Hepatocyte (in vitro differentiated cells): ENCODE results near the gene LOXHD1. TPM values are rescaled to one million over a fixed set of nuclear protein-coding genes. Genes with fewer than 3 reads are reported as not detected.

Experiments used
- DNase-seq: peaks from one replicate; pipeline ENCODE4 v3.0.0-alpha.2; 2016; ENCODE audit warnings: low spot score
- H2AFZ ChIP-seq: fragments of 200-600 bp; sonication (generic); 2 replicates; pipeline ENCODE4 v1.6.0; 2016; ENCODE audit warnings: antibody characterized with exemption, mild to moderate bottlenecking
- H3K27ac ChIP-seq: fragments of 200-600 bp; sonication (generic); 2 replicates; pipeline ENCODE4 v1.5.1; 2016; ENCODE audit warnings: mild to moderate bottlenecking
- H3K27me3 ChIP-seq: fragments of 200-600 bp; sonication (generic); 2 replicates; pipeline ENCODE4 v1.6.1; 2016
- H3K36me3 ChIP-seq: fragments of 200-600 bp; sonication (generic); replicated peaks from 2 replicates; pipeline ENCODE4 v1.5.1; 2016; ENCODE audit warnings: low read depth; ENCODE audit not compliant: insufficient read depth
- H3K4me1 ChIP-seq: fragments of 200-600 bp; sonication (generic); 2 replicates; pipeline ENCODE4 v1.5.1; 2016; ENCODE audit warnings: mild to moderate bottlenecking, moderate library complexity; ENCODE audit not compliant: insufficient read depth
- H3K4me2 ChIP-seq: fragments of 200-600 bp; sonication (generic); 2 replicates; pipeline ENCODE4 v1.6.0; 2016
- H3K4me3 ChIP-seq: fragments of 200-600 bp; sonication (generic); 2 replicates; pipeline ENCODE4 v1.5.1; 2016; ENCODE audit warnings: mild to moderate bottlenecking
- H3K79me2 ChIP-seq: fragments of 200-600 bp; sonication (generic); 2 replicates; pipeline ENCODE4 v1.6.0; 2017; ENCODE audit warnings: mild to moderate bottlenecking
- H3K9me2 ChIP-seq: fragments of 200-600 bp; sonication (generic); replicated peaks from 2 replicates; pipeline ENCODE4 v1.6.0; 2017; ENCODE audit warnings: mild to moderate bottlenecking; ENCODE audit not compliant: insufficient read depth
- H3K9me3 ChIP-seq: fragments of 200-600 bp; sonication (generic); 2 replicates; pipeline ENCODE4 v1.5.1; 2016; ENCODE audit warnings: low read depth, mild to moderate bottlenecking
- H4K20me1 ChIP-seq: fragments of 200-600 bp; sonication (generic); 2 replicates; pipeline ENCODE4 v1.6.0; 2016; ENCODE audit warnings: mild to moderate bottlenecking; ENCODE audit not compliant: insufficient read depth, poor library complexity, severe bottlenecking
- CTCF ChIP-seq: fragments of 200-600 bp; sonication (generic); IDR thresholded peaks from 2 replicates; pipeline ENCODE4 v1.5.1; 2016; ENCODE audit warnings: antibody characterized with exemption, mild to moderate bottlenecking; ENCODE audit not compliant: poor library complexity
- EZH2 ChIP-seq: fragments of 200-600 bp; sonication (generic); IDR thresholded peaks from 2 replicates; pipeline ENCODE4 v1.6.1; 2016; ENCODE audit warnings: antibody characterized with exemption, mild to moderate bottlenecking, borderline replicate concordance
- EZH2phosphoT487 ChIP-seq: fragments of 200-600 bp; sonication (generic); IDR thresholded peaks from one replicate; pipeline ENCODE4 v1.6.1; 2018; ENCODE audit warnings: antibody characterized with exemption, mild to moderate bottlenecking, low read depth, moderate library complexity; ENCODE audit not compliant: unreplicated experiment, severe bottlenecking
- WGBS: methylation state at CpG from one replicate; pipeline ENCODE4 v1.1.6; 2016; ENCODE audit warnings: low lambda C conversion rate; ENCODE audit errors: missing lambda C conversion rate; 5-methylcytosine and 5-hydroxymethylcytosine counted together
- polyA plus RNA-seq: library from polyadenylated mRNA; unstranded; fragments of >200 nt; fragmentation: Nextera tagmentation; extraction: Ambion mirVana; gene quantifications from 2 replicates; pipeline ENCODE4 v1.2.1, GENCODE V29; 2016
- total RNA-seq: library from RNA; depleted of rRNA; stranded (reverse); fragments of >200 nt; gene quantifications from 2 replicates; pipeline ENCODE4 v1.2.3, GENCODE V29; 2014

The LOXHD1 gene
- total RNA-seq (not detected in 2 replicates), polyA plus RNA-seq (not detected in 2 replicates)

GRCh38 chr18:46657115-46657955 is at the start of gene LOXHD1:
Gene LOXHD1 (minus strand): TSS chr18:46657220. CDS start chr18:46657033, 187 bp downstream.
- peaks cover under 1% of the 10 kb centered on the region for H3K27me3 ChIP-seq
- no peaks in the 10 kb centered on the region for H3K36me3 ChIP-seq
- no peaks in the 10 kb centered on the region for H3K9me3 ChIP-seq
- H3K4me3 ChIP-seq: no peak within 1 kb of the TSS
- H3K27ac ChIP-seq: no peak within 1 kb of the TSS
- WGBS: 86% methylated on average over 22 of the region's 25 CpGs
- H3K79me2 ChIP-seq: no peaks in the 10 kb centered on the region
- no peak within 1 kb of the TSS for H2AFZ ChIP-seq
- H3K9me2 ChIP-seq: no peaks in the 10 kb centered on the region
- TF ChIP-seq EZH2 (no peak), CTCF (no peak), EZH2phosphoT487 (no peak)
- H4K20me1 ChIP-seq: no peaks in the 10 kb centered on the region
- H3K4me2 ChIP-seq: no peak within 1 kb of the TSS
- no peaks in the 10 kb centered on the region for H3K4me1 ChIP-seq
- DNase-seq: no peak

DNA sequence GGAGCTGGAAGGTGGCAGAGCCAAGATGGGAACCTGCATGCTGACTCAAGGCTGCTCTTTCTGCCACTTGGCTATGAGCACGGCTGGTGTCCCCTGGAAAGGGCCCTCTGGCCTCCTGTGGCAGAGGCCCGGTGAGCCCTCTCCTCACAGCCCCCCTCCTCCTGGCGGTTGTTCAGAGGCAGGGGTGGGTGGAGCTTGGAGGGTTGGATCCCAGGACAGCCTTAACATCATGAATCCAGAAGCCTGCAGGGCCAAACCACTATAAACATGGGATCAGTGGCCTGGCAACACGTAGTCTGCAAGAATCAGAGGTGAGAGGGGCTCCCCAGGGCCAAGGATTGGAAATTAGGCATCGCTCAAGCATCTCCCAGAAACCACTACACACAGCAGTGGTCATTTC is 48.5 kb upstream of the LOXHD1 start:
- Histone ChIP-seq H3K36me3 (no peaks in the 10 kb centered on the region), H3K4me1 (no peaks in the 10 kb centered on the region), H3K79me2 (no peaks in the 10 kb centered on the region), H3K9me2 (no peaks in the 10 kb centered on the region), H3K4me3 (no peak overlapping the region), H3K9me3 (no peaks in the 10 kb centered on the region), H4K20me1 (no peaks in the 10 kb centered on the region), H2AFZ (no peak overlapping the region), H3K27ac (no peak overlapping the region), H3K27me3 (no peaks in the 10 kb centered on the region), H3K4me2 (no peak overlapping the region)
- 34% methylated on average over 5 of the region's 5 CpGs for WGBS
- no peak for TF ChIP-seq EZH2phosphoT487
- no peak for DNase-seq

DNA sequence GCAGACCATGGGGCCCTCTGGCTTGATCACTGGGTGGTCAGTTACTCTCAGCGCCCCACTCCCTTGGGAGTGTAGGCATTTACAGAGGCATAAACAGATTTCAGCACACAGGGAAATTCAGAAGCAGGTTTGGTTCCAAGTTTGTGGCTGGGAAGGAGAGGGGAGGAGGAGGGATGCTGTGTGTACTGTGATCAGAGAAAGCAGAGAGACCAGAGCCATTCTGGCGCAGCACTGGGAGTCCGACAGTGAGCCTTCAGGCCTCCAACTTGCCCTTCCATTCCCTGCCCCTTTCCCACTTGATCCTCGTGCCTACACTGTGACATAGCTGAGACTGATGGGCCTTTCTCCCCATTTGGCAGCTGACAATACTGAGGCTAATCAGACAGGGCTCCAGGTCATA is 47.8 kb upstream of the LOXHD1 start:
- Histone ChIP-seq H3K9me2 (no peaks in the 10 kb centered on the region), H2AFZ (no peak overlapping the region), H3K27me3 (no peaks in the 10 kb centered on the region), H3K4me1 (no peaks in the 10 kb centered on the region), H3K4me2 (no peak overlapping the region), H4K20me1 (no peaks in the 10 kb centered on the region), H3K4me3 (no peak overlapping the region), H3K79me2 (no peaks in the 10 kb centered on the region), H3K27ac (no peak overlapping the region), H3K36me3 (no peaks in the 10 kb centered on the region), H3K9me3 (no peaks in the 10 kb centered on the region)
- DNase-seq: no peak
- WGBS: 95% methylated on average over 4 of the region's 4 CpGs
- TF ChIP-seq EZH2 (no peak), EZH2phosphoT487 (no peak), CTCF (no peak)

DNA sequence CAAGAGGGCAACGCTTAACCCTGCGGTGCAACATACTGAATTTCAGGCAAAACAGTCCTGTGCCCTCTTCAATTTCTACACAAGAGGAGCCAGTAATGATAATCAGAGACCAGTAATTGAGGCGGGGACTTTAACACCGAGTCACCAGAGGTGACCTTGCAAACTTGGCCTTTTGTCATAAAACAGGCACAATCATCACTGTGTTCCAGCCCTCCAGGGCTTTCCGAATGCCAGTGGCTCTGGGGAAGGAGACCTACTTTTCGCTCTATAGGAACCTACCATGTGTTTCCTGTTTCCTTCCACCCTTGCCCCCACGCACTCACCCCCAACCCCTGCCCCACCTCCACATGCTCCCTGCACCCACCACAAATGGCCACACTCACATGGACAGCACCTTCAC is 47.2 kb upstream of the LOXHD1 start:
- H3K27ac ChIP-seq: no peak overlapping the region
- DNase-seq: no peak
- H3K4me1 ChIP-seq: no peaks in the 10 kb centered on the region
- H3K9me3 ChIP-seq: no peaks in the 10 kb centered on the region
- H3K36me3 ChIP-seq: no peaks in the 10 kb centered on the region
- no peaks in the 10 kb centered on the region for H3K27me3 ChIP-seq
- H4K20me1 ChIP-seq: no peaks in the 10 kb centered on the region
- H2AFZ ChIP-seq: no peak overlapping the region
- no peaks in the 10 kb centered on the region for H3K79me2 ChIP-seq
- H3K9me2 ChIP-seq: no peaks in the 10 kb centered on the region
- H3K4me2 ChIP-seq: no peak overlapping the region
- TF ChIP-seq EZH2: no peak
- no peak for TF ChIP-seq EZH2phosphoT487
- no peak for TF ChIP-seq CTCF
- no peak overlapping the region for H3K4me3 ChIP-seq
- WGBS: 83% methylated on average over 7 of the region's 7 CpGs
